ENCODE measurements around the gene LPP.

GRCh38 chr3:188284455-188285212 lies 130.7 kb downstream of the LPP start:
- TF ChIP-seq CTCF (IDR thresholded peaks at IDR 0.05) (no peak), POLR2A (IDR thresholded peaks at IDR 0.05) (no peak), POLR2AphosphoS5 (IDR thresholded peaks at IDR 0.05) (no peak)
